Thyroid gland (tissue), 4 donors: ENCODE results near the gene PKD1L1.

Experiments
- POLR2A ChIP-seq, 2 donors: fragments of 450-650 bp; IDR thresholded peaks; one replicate each; pipeline ENCODE4 v1.6.1; 2017; ENCODE audit warnings: antibody characterized with exemption in 2 of 2, mild to moderate bottlenecking in 2 of 2, moderate library complexity in 1 of 2
- TF ChIP-seq, protein P1 (sequence below), 6 experiments: fragments of 200-600 bp in 3 of 6; fragments of 450-650 bp in 3 of 6; sonication (generic) in 3 of 6; IDR thresholded peaks; one replicate each; pipeline ENCODE4 v1.5.1; 2016 to 2019; ENCODE audit warnings: antibody characterized with exemption in 6 of 6, mild to moderate bottlenecking in 2 of 6, inconsistent platforms in 1 of 6, moderate library complexity in 1 of 6

DNA sequence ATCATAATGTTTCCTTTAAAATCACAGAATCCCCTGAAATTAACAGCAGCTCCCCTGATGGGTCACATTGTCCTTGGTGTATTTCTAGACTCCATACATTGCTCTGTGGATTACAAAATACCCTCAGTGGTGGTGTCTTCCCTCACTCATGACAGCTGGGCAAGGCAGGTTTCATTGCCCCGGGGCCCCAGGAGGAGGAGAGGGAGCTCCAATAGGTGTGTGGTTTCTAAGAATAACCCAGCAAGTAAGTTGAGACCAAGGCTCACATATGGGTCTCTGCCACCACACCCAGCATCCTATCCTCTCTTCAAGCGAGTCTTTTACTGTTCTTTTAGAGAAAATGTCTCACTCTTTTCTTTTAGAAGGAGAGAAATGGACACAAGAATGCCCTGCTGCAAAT is 63.6 kb downstream of the PKD1L1 start:
- TF ChIP-seq, protein P1, sequence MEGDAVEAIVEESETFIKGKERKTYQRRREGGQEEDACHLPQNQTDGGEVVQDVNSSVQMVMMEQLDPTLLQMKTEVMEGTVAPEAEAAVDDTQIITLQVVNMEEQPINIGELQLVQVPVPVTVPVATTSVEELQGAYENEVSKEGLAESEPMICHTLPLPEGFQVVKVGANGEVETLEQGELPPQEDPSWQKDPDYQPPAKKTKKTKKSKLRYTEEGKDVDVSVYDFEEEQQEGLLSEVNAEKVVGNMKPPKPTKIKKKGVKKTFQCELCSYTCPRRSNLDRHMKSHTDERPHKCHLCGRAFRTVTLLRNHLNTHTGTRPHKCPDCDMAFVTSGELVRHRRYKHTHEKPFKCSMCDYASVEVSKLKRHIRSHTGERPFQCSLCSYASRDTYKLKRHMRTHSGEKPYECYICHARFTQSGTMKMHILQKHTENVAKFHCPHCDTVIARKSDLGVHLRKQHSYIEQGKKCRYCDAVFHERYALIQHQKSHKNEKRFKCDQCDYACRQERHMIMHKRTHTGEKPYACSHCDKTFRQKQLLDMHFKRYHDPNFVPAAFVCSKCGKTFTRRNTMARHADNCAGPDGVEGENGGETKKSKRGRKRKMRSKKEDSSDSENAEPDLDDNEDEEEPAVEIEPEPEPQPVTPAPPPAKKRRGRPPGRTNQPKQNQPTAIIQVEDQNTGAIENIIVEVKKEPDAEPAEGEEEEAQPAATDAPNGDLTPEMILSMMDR (IDR thresholded peaks at IDR 0.05) = no peak
- no peak for TF ChIP-seq POLR2A (IDR thresholded peaks at IDR 0.05)
